PC-9 (cell line): ENCODE data around the gene ABLIM2. TPM values are rescaled to one million over a fixed set of nuclear protein-coding genes. Genes with fewer than 3 reads are reported as not detected.

Source experiments
- BruUV-seq: library from RNA; stranded (reverse); fragments of 400-500 nt; replicated peaks from 2 replicates; lab custom pipeline; 2021; lab: Mats Ljungman, UMichigan
- CTCF ChIA-PET: fragments of 300-600 bp; sonication (Branson Sonifier 250); formaldehyde crosslinking; loops from one replicate; lab custom pipeline; 2022; ENCODE audit warnings: antibody characterized with exemption; lab: Charles Lee
- POLR2A ChIA-PET: fragments of 300-600 bp; sonication (Branson Sonifier 250); formaldehyde crosslinking; loops from one replicate; lab custom pipeline; 2022; ENCODE audit warnings: antibody characterized with exemption; ENCODE audit not compliant: unreplicated experiment; lab: Charles Lee
- DNase-seq, 2 experiments: peaks; one replicate each; pipeline versions ENCODE4 v3.0.0 to v3.0.0-alpha.2; 2015 to 2022; ENCODE audit warnings: mixed read lengths in 1 of 2
- H2AFZ ChIP-seq: fragments of 200-600 bp; sonication (generic); 2 replicates; pipeline ENCODE4 v1.8.1; 2017; ENCODE audit warnings: antibody characterized with exemption
- H3F3A ChIP-seq: fragments of 200-600 bp; sonication (generic); 2 replicates; pipeline ENCODE4 v1.8.1; 2017; ENCODE audit warnings: antibody characterized with exemption, mild to moderate bottlenecking, low read depth; ENCODE audit not compliant: insufficient read depth
- H3K27ac ChIP-seq: fragments of 200-600 bp; sonication (generic); 2 replicates; pipeline ENCODE4 v1.6.1; 2016; ENCODE audit warnings: mixed run types
- H3K27me3 ChIP-seq: fragments of 200-600 bp; sonication (generic); 2 replicates; pipeline ENCODE4 v1.6.1; 2016; ENCODE audit warnings: low read depth, mixed run types; ENCODE audit not compliant: insufficient read depth
- H3K36me3 ChIP-seq: fragments of 200-600 bp; sonication (generic); 2 replicates; pipeline ENCODE4 v1.6.1; 2016; ENCODE audit warnings: low read depth, mixed run types
- H3K4me1 ChIP-seq: fragments of 200-600 bp; sonication (generic); replicated peaks from 2 replicates; pipeline ENCODE4 v1.6.1; 2016; ENCODE audit warnings: mixed run types; ENCODE audit not compliant: insufficient read depth
- H3K4me2 ChIP-seq: fragments of 200-600 bp; sonication (generic); 2 replicates; pipeline ENCODE4 v1.6.1; 2017; ENCODE audit warnings: mixed run types
- H3K4me3 ChIP-seq: fragments of 200-600 bp; sonication (generic); 2 replicates; pipeline ENCODE4 v1.6.1; 2016; ENCODE audit warnings: mixed run types
- H3K79me2 ChIP-seq: fragments of 200-600 bp; sonication (generic); 2 replicates; pipeline ENCODE4 v1.6.1; 2017; ENCODE audit warnings: low read depth, mixed run types
- H3K9me2 ChIP-seq: fragments of 200-600 bp; sonication (generic); 2 replicates; pipeline ENCODE4 v1.8.1; 2017; ENCODE audit warnings: mild to moderate bottlenecking; ENCODE audit not compliant: insufficient read depth
- H3K9me3 ChIP-seq: fragments of 200-600 bp; sonication (generic); 2 replicates; pipeline ENCODE4 v1.8.1; 2016; ENCODE audit warnings: low read depth; ENCODE audit not compliant: insufficient read depth
- H4K20me1 ChIP-seq: fragments of 200-600 bp; sonication (generic); 2 replicates; pipeline ENCODE4 v1.8.1; 2017; ENCODE audit not compliant: insufficient read depth
- EZH2 ChIP-seq: fragments of 200-600 bp; sonication (generic); IDR thresholded peaks from 2 replicates; pipeline ENCODE4 v1.8.0; 2017; ENCODE audit warnings: antibody characterized with exemption, low read depth
- intact Hi-C: fragments of 100-400 bp; cut with micrococcal nuclease; formaldehyde crosslinking; loops from one replicate; pipeline ENCODE4 v1.10.0; 2022; ENCODE audit not compliant: unreplicated experiment
- total RNA-seq: library from RNA; stranded (reverse); gene quantifications from 2 replicates; pipeline ENCODE4 v1.2.3, GENCODE V29; 2021
- TF ChIP-seq, protein P1 (sequence below): fragments of 200-600 bp; sonication (generic); conservative IDR thresholded peaks from 2 replicates; pipeline ENCODE4 v1.6.1; 2017; ENCODE audit warnings: mixed run types, antibody characterized with exemption, mild to moderate bottlenecking, moderate library complexity

Gene ABLIM2
- total RNA-seq, 1 experiment from 2014 or later = 1.6 TPM

- Histone ChIP-seq H3F3A (no peaks in the 10 kb centered on the region), H3K4me3 (no peak overlapping the region), H3K4me1 (peaks cover 5% of the 10 kb centered on the region), H2AFZ (no peak overlapping the region), H3K9me3 (no peaks in the 10 kb centered on the region), H3K79me2 (no peaks in the 10 kb centered on the region), H3K4me2 (no peak overlapping the region), H3K27ac (no peak overlapping the region), H3K27me3 (no peaks in the 10 kb centered on the region), H4K20me1 (no peaks in the 10 kb centered on the region), H3K9me2 (no peaks in the 10 kb centered on the region), H3K36me3 (no peaks in the 10 kb centered on the region)
- ChIA-PET POLR2A (interaction anchor here (0.7 kb wide), 2 partner anchors 222 to 320 kb away, joined by 3 to 26 read pairs; no protein-coding TSS in a partner anchor), CTCF (no interaction called here)
- DNase-seq = no peak
- BruUV-seq = no TSS peak
- TF ChIP-seq EZH2 = no peak
- TF ChIP-seq, protein P1, sequence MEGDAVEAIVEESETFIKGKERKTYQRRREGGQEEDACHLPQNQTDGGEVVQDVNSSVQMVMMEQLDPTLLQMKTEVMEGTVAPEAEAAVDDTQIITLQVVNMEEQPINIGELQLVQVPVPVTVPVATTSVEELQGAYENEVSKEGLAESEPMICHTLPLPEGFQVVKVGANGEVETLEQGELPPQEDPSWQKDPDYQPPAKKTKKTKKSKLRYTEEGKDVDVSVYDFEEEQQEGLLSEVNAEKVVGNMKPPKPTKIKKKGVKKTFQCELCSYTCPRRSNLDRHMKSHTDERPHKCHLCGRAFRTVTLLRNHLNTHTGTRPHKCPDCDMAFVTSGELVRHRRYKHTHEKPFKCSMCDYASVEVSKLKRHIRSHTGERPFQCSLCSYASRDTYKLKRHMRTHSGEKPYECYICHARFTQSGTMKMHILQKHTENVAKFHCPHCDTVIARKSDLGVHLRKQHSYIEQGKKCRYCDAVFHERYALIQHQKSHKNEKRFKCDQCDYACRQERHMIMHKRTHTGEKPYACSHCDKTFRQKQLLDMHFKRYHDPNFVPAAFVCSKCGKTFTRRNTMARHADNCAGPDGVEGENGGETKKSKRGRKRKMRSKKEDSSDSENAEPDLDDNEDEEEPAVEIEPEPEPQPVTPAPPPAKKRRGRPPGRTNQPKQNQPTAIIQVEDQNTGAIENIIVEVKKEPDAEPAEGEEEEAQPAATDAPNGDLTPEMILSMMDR = no peak
- intact Hi-C loops = no loop called here
These were observed 4.0 kb upstream of the ABLIM2 start for GRCh38 chr4:8162625-8163024.

DNA sequence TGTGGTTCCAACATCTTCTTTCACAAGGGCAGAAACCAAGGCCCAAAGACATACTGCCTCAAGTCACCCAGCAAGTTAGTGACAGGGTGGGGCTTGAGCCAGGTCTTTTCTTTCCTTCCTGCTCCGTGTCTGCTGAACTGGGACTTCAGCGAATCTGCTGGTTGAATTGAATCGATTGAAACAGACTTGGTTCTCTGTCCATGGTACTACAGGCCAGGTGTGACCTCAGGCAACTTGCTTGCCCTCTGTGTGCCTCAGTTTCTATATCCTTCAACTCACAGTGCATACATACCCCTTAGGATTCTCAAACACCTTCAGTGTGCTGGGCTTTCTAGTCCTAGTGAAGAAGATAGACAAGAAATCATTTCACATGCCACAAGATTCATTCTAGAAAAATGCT, 2.0 kb upstream of the ABLIM2 start:
- H2AFZ ChIP-seq = no peak overlapping the region
- no peaks in the 10 kb centered on the region for H3K9me3 ChIP-seq
- ChIA-PET CTCF (no interaction called here), POLR2A (no interaction called here)
- no peaks in the 10 kb centered on the region for H3K9me2 ChIP-seq
- H3K4me3 ChIP-seq = no peak overlapping the region
- H3K4me2 ChIP-seq = no peak overlapping the region
- H3F3A ChIP-seq = no peaks in the 10 kb centered on the region
- H3K4me1 ChIP-seq = no peaks in the 10 kb centered on the region; the same call in 1 of the 2 replicates
- no peaks in the 10 kb centered on the region for H4K20me1 ChIP-seq
- intact Hi-C loops = no loop called here
- H3K27me3 ChIP-seq = no peaks in the 10 kb centered on the region
- no peak for DNase-seq
- H3K27ac ChIP-seq = no peak overlapping the region
- no TSS peak for BruUV-seq
- H3K79me2 ChIP-seq = no peaks in the 10 kb centered on the region
- no peaks in the 10 kb centered on the region for H3K36me3 ChIP-seq
- TF ChIP-seq, protein P1 = no peak
- no peak for TF ChIP-seq EZH2

GRCh38 chr4:8160233-8160560, 1.6 kb upstream of the ABLIM2 start:
- ChIA-PET POLR2A (no interaction called here), CTCF (no interaction called here)
- BruUV-seq = no TSS peak
- Histone ChIP-seq H3K9me3 (no peaks in the 10 kb centered on the region), H3K27ac (no peak overlapping the region), H2AFZ (no peak overlapping the region), H3K36me3 (no peaks in the 10 kb centered on the region), H3K79me2 (no peaks in the 10 kb centered on the region), H3K9me2 (no peaks in the 10 kb centered on the region), H4K20me1 (no peaks in the 10 kb centered on the region), H3K4me2 (no peak overlapping the region), H3K4me3 (no peak overlapping the region), H3K27me3 (no peaks in the 10 kb centered on the region), H3F3A (no peaks in the 10 kb centered on the region), H3K4me1 (no peaks in the 10 kb centered on the region; the same call in 1 of the 2 replicates)
- TF ChIP-seq EZH2 = no peak
- TF ChIP-seq, protein P1 = no peak
- intact Hi-C loops = no loop called here
- DNase-seq = no peak
